Measurements from ENCODE around the gene EEF1AKMT3. TPM values are rescaled to one million over a fixed set of nuclear protein-coding genes. Genes with fewer than 3 reads are reported as not detected.

Gene EEF1AKMT3
- total RNA-seq, 1 donor = 8.3 TPM

DNA sequence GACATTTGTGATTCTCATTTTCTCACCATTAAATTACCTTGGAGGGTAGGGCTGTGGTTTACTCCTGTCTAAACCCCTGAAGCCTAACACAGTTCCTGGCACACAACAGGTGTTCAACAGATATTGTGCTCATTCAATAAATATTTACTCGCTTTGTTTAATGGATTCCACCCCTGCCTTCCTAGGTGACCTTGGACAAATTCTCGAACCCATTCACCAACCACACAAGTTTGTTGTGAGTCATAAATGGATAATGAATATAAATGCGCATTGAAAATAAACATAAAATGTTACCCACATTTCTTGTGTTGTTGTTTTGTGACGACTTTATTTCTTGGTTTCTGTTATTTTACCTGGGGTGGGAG lies 9.8 kb downstream of the EEF1AKMT3 start:
- Histone ChIP-seq H3K79me2 (ENCODE audit: insufficient read depth, low read length) (peaks cover 24% of the 10 kb centered on the region), H3K9me3 (ENCODE audit: low read depth, low read length) (no peaks in the 10 kb centered on the region), H4K20me1 (ENCODE audit: insufficient read depth, low read length) (no peaks in the 10 kb centered on the region), H3K27ac (ENCODE audit: low read depth, low read length) (no peak overlapping the region), H3K4me2 (ENCODE audit: insufficient read depth, low read length) (peak overlapping the region; percentile 93), H2AFZ (ENCODE audit: low read length) (peak overlapping the region; percentile 96), H3K4me1 (ENCODE audit: insufficient read depth, low read length) (peaks cover 11% of the 10 kb centered on the region), H3K27me3 (ENCODE audit: insufficient read depth, low read length) (no peaks in the 10 kb centered on the region), H3K4me3 (ENCODE audit: insufficient read depth, low read length) (peak overlapping the region; percentile 99), H3K36me3 (ENCODE audit: insufficient read depth, low read length) (peaks cover 37% of the 10 kb centered on the region)
- no peak for DNase-seq (ENCODE audit: insufficient read length, low spot score, missing footprints)
- TF ChIP-seq, protein P1, sequence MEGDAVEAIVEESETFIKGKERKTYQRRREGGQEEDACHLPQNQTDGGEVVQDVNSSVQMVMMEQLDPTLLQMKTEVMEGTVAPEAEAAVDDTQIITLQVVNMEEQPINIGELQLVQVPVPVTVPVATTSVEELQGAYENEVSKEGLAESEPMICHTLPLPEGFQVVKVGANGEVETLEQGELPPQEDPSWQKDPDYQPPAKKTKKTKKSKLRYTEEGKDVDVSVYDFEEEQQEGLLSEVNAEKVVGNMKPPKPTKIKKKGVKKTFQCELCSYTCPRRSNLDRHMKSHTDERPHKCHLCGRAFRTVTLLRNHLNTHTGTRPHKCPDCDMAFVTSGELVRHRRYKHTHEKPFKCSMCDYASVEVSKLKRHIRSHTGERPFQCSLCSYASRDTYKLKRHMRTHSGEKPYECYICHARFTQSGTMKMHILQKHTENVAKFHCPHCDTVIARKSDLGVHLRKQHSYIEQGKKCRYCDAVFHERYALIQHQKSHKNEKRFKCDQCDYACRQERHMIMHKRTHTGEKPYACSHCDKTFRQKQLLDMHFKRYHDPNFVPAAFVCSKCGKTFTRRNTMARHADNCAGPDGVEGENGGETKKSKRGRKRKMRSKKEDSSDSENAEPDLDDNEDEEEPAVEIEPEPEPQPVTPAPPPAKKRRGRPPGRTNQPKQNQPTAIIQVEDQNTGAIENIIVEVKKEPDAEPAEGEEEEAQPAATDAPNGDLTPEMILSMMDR (IDR thresholded peaks at IDR 0.05; ENCODE audit: extremely low read depth, low read depth, low read length) = no peak

DNA sequence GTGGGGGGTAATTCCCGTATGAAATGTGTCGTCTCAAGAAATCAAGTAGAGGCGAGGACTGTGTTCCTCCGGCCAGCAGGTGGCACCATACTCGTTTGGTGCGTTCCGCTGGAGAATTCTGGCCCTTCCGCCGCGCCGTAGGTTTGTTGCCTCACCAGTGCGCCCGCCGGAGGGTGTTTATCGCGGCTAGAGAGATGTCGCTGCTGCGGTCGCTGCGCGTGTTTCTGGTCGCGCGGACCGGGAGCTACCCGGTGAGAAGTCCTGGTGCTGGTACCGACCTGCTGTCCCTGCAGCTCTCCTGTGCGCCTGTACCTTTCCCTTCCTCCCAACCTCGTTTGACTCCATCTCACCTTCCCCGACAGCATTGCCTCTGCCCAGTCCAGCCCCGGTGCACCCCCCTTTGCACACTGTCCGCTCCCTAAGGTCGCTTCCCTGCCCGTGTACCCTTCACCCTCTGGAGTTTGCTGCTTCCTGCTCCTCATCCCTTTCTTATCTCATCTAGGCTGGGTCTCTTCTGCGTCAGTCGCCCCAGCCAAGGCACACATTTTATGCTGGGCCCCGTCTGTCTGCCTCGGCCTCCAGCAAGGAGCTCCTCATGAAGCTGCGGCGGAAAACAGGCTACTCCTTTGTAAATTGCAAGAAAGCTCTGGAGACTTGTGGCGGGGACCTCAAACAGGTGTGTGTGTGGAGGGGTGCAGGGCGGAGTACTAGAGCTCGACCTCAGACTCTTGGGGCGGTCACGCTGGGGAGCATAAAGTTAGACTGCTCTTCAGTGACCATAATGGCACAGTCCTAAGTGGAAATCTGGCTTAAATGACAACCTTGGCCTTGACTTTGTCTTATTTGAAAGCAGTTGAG lies 10.4 kb downstream of the EEF1AKMT3 start, which contains the start of gene TSFM:
Gene TSFM (plus strand): TSS at position 180 of the 858 bp plus-strand sequence. CDS start 15 bp downstream, at position 195.
- peak within 1 kb of the TSS; percentile 96 for H2AFZ ChIP-seq (ENCODE audit: low read length)
- H3K27ac ChIP-seq (ENCODE audit: low read depth, low read length) = peak within 1 kb of the TSS; percentile 86
- no peaks in the 10 kb centered on the region for H4K20me1 ChIP-seq (ENCODE audit: insufficient read depth, low read length)
- no peaks in the 10 kb centered on the region for H3K27me3 ChIP-seq (ENCODE audit: insufficient read depth, low read length)
- H3K79me2 ChIP-seq (ENCODE audit: insufficient read depth, low read length) = peaks cover 26% of the 10 kb centered on the region
- DNase-seq (ENCODE audit: insufficient read length, low spot score, missing footprints) = peak; percentile 91
- peaks cover 11% of the 10 kb centered on the region for H3K4me1 ChIP-seq (ENCODE audit: insufficient read depth, low read length)
- peaks cover 40% of the 10 kb centered on the region for H3K36me3 ChIP-seq (ENCODE audit: insufficient read depth, low read length)
- TF ChIP-seq, protein P1 (IDR thresholded peaks at IDR 0.05; ENCODE audit: extremely low read depth, low read depth, low read length) = peak; percentile 92
- H3K4me3 ChIP-seq (ENCODE audit: insufficient read depth, low read length) = peak within 1 kb of the TSS; percentile 99
- no peaks in the 10 kb centered on the region for H3K9me3 ChIP-seq (ENCODE audit: low read depth, low read length)
- peak within 1 kb of the TSS; percentile 93 for H3K4me2 ChIP-seq (ENCODE audit: insufficient read depth, low read length)

DNA sequence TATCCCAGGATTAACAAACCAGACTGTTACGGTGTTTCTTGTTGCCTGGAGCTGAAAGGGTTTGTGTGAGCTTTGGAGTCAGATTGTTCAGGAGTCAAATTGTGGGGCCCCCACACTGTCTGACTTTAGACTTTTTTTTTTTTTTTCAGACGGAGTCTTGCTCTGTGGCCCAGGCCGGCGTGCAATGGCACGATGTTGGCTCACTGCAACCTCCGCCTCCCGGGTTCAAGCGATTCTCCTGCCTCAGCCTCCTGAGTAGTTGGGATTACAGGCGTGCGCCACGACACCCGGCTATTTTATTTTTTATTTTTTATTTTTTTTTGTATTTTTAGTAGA lies 11.0 kb downstream of the EEF1AKMT3 start:
- Histone ChIP-seq H4K20me1 (ENCODE audit: insufficient read depth, low read length) (no peaks in the 10 kb centered on the region), H3K27me3 (ENCODE audit: insufficient read depth, low read length) (no peaks in the 10 kb centered on the region), H3K4me2 (ENCODE audit: insufficient read depth, low read length) (peak overlapping the region; percentile 93), H2AFZ (ENCODE audit: low read length) (no peak overlapping the region), H3K4me1 (ENCODE audit: insufficient read depth, low read length) (peaks cover 11% of the 10 kb centered on the region), H3K36me3 (ENCODE audit: insufficient read depth, low read length) (peaks cover 42% of the 10 kb centered on the region), H3K4me3 (ENCODE audit: insufficient read depth, low read length) (peak overlapping the region; percentile 99), H3K9me3 (ENCODE audit: low read depth, low read length) (no peaks in the 10 kb centered on the region), H3K27ac (ENCODE audit: low read depth, low read length) (peak overlapping the region; percentile 86), H3K79me2 (ENCODE audit: insufficient read depth, low read length) (peaks cover 26% of the 10 kb centered on the region)
- TF ChIP-seq, protein P1 (IDR thresholded peaks at IDR 0.05; ENCODE audit: extremely low read depth, low read depth, low read length) = no peak
- DNase-seq (ENCODE audit: insufficient read length, low spot score, missing footprints) = no peak

DNA sequence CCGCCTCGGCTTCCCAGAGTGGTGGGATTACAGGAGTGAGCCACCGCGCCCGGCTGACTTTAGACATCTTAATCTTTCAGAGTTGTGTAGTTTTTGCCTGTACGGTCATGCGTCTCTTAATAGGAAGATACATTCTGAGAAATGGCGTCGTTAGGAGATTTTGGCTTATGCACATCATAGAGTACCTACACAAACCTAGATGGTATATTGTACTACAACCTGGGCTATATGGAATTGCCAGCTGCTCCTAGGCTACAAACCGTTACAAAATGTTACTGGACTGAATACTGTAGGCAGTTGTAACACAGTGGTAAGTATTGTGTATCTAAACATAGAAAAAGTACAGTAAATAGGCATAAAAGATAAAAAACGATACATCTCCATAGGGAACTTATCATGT lies 11.4 kb downstream of the EEF1AKMT3 start:
- Histone ChIP-seq H3K9me3 (ENCODE audit: low read depth, low read length) (no peaks in the 10 kb centered on the region), H3K27ac (ENCODE audit: low read depth, low read length) (no peak overlapping the region), H2AFZ (ENCODE audit: low read length) (no peak overlapping the region), H3K4me3 (ENCODE audit: insufficient read depth, low read length) (no peak overlapping the region), H3K36me3 (ENCODE audit: insufficient read depth, low read length) (peaks cover 44% of the 10 kb centered on the region), H3K27me3 (ENCODE audit: insufficient read depth, low read length) (no peaks in the 10 kb centered on the region), H4K20me1 (ENCODE audit: insufficient read depth, low read length) (no peaks in the 10 kb centered on the region), H3K4me1 (ENCODE audit: insufficient read depth, low read length) (peaks cover 11% of the 10 kb centered on the region), H3K79me2 (ENCODE audit: insufficient read depth, low read length) (peaks cover 26% of the 10 kb centered on the region), H3K4me2 (ENCODE audit: insufficient read depth, low read length) (no peak overlapping the region)
- TF ChIP-seq, protein P1 (IDR thresholded peaks at IDR 0.05; ENCODE audit: extremely low read depth, low read depth, low read length) = no peak
- DNase-seq (ENCODE audit: insufficient read length, low spot score, missing footprints) = no peak
